Upper lobe of left lung (tissue), 6 donors: ENCODE measurements around the gene PEMT. TPM values are rescaled to one million over a fixed set of nuclear protein-coding genes. Genes with fewer than 3 reads are reported as not detected.
"Not testable (repeated sequence)": the region's sequence is repeated elsewhere in the genome, so short reads cannot be mapped to it uniquely, and the experiment has no call there.

ENCODE experiments used
- ATAC-seq, 2 donors: fragments of 200-7000 bp; cut with Tn5 transposase; one replicate each; pipeline ENCODE4 v1.9.1; 2022; ENCODE audit warnings: mild to moderate bottlenecking in 2 of 2, moderate library complexity in 2 of 2; ENCODE audit not compliant: low FRiP score in 2 of 2
- DNase-seq, 2 donors: peaks; one replicate each; pipeline ENCODE4 v3.0.0-alpha.2; 2019 to 2020
- H3K27ac ChIP-seq, 4 donors: fragments of 200-600 bp; sonication (generic); one replicate each; pipeline ENCODE4 v1.5.1; 2016 to 2019
- H3K27me3 ChIP-seq, 4 donors: fragments of 200-600 bp; sonication (generic); one replicate each; pipeline ENCODE4 v1.5.1; 2017 to 2019
- H3K36me3 ChIP-seq, 4 donors: fragments of 200-600 bp; sonication (generic); one replicate each; pipeline ENCODE4 v1.5.1; 2016 to 2019
- H3K4me1 ChIP-seq, 4 donors: fragments of 200-600 bp; sonication (generic); one replicate each; pipeline ENCODE4 v1.5.1; 2018 to 2019
- H3K4me3 ChIP-seq, 4 donors: fragments of 200-600 bp; sonication (generic); one replicate each; pipeline ENCODE4 v1.5.1; 2017 to 2019; ENCODE audit warnings: mild to moderate bottlenecking in 2 of 4, moderate library complexity in 1 of 4
- H3K9me3 ChIP-seq, 4 donors: fragments of 200-600 bp; sonication (generic); one replicate each; pipeline ENCODE4 v1.5.1; 2018 to 2019
- CTCF ChIP-seq, 6 experiments: fragments of 450-650 bp in 4 of 6; fragments of 200-600 bp in 2 of 6; sonication (generic) in 2 of 6; IDR thresholded peaks; one replicate each; pipeline ENCODE4 v1.5.1; 2016 to 2019; ENCODE audit warnings: antibody characterized with exemption in 6 of 6
- EP300 ChIP-seq, 4 donors: sonication (generic); formaldehyde crosslinking; IDR thresholded peaks; one replicate each; pipeline ENCODE4 v1.5.1; 2017; ENCODE audit warnings: antibody characterized with exemption in 4 of 4, control low read depth in 2 of 4
- POLR2A ChIP-seq, 4 donors: fragments of 450-650 bp; IDR thresholded peaks; one replicate each; pipeline ENCODE4 v1.5.1; 2016 to 2017; ENCODE audit warnings: antibody characterized with exemption in 4 of 4, mild to moderate bottlenecking in 2 of 4
- POLR2AphosphoS5 ChIP-seq, 2 donors: sonication (generic); formaldehyde crosslinking; IDR thresholded peaks; one replicate each; pipeline ENCODE4 v1.5.1; 2017; ENCODE audit warnings: antibody characterized with exemption in 2 of 2
- WGBS, 2 donors: methylation state at CpG; one replicate each; pipeline ENCODE4 v1.1.5; 2017 to 2018; 5-methylcytosine and 5-hydroxymethylcytosine counted together
- total RNA-seq, 6 donors: library from RNA; depleted of rRNA in 4 of 6; stranded (reverse); fragments of >200 nt in 4 of 6; gene quantifications; one replicate each; pipeline versions ENCODE4 v1.1.0 to v1.2.1, GENCODE V29; 2016 to 2021
- donor health status: DM: no; HTN: no; CAD: no; lungs with moderate emphysema.
- donor health status: DM: no; HTN: yes; CAD: no; lungs with severe emphysema.

The PEMT gene
- total RNA-seq, 6 donors from 2014 or later: 16.6 to 44.9 (median 32.2) TPM

GRCh38 chr17:17491031-17491471 lies 100.5 kb downstream of the PEMT start:
- TF ChIP-seq POLR2AphosphoS5 (IDR thresholded peaks at IDR 0.05) (no peak), CTCF (IDR thresholded peaks at IDR 0.05) (no peak), EP300 (IDR thresholded peaks at IDR 0.05) (no peak), POLR2A (IDR thresholded peaks at IDR 0.05) (no peak)
- H3K4me1 ChIP-seq: peaks cover 5 to 20% (median 18%) of the 10 kb centered on the region in 4 donors
- H3K36me3 ChIP-seq: peaks cover 0 to 40% (median 23%) of the 10 kb centered on the region in 4 donors
- no peaks in the 10 kb centered on the region for H3K27me3 ChIP-seq
- no peaks in the 10 kb centered on the region for H3K9me3 ChIP-seq
- ATAC-seq: no peak
- WGBS, 2 donors: 74 to 89% methylated on average over 5 to 10 of the region's 10 CpGs
- H3K4me3 ChIP-seq: no peak overlapping the region
- no peak overlapping the region for H3K27ac ChIP-seq
- DNase-seq: no peak

- ATAC-seq (no peak), DNase-seq (no peak)
- peaks cover 0 to 9% (median 0%) of the 10 kb centered on the region in 4 donors for H3K4me1 ChIP-seq
- H3K4me3 ChIP-seq: no peak overlapping the region
- WGBS, 2 donors: 44 to 49% methylated on average over 2 of the region's 2 CpGs
- H3K36me3 ChIP-seq: peaks cover 0 to 56% (median 26%) of the 10 kb centered on the region in 4 donors
- no peaks in the 10 kb centered on the region for H3K9me3 ChIP-seq
- TF ChIP-seq CTCF (IDR thresholded peaks at IDR 0.05) (no peak), EP300 (IDR thresholded peaks at IDR 0.05) (no peak), POLR2AphosphoS5 (IDR thresholded peaks at IDR 0.05) (no peak), POLR2A (IDR thresholded peaks at IDR 0.05) (no peak)
- H3K27me3 ChIP-seq: no peaks in the 10 kb centered on the region
- no peak overlapping the region for H3K27ac ChIP-seq
Observed at GRCh38 chr17:17487998-17488397, 103.5 kb downstream of the PEMT start.

GRCh38 chr17:17486416-17486815 lies 105.1 kb downstream of the PEMT start:
- Histone ChIP-seq H3K4me1 (peaks cover 0 to 16% (median 0%) of the 10 kb centered on the region in 4 donors), H3K36me3 (peaks cover 0 to 45% (median 16%) of the 10 kb centered on the region in 4 donors)
- 96 to 100% methylated on average over 1 to 20 of the region's 23 CpGs for WGBS, 2 donors
- ATAC-seq, DNase-seq, H3K27me3 ChIP-seq, H3K27ac ChIP-seq, H3K4me3 ChIP-seq, H3K9me3 ChIP-seq: not testable (repeated sequence)

GRCh38 chr17:17485420-17485819 lies 106.1 kb downstream of the PEMT start:
- H3K36me3 ChIP-seq: peaks cover 0 to 37% (median 9%) of the 10 kb centered on the region in 4 donors
- H3K27ac ChIP-seq: no peak overlapping the region
- no peak for TF ChIP-seq EP300 (IDR thresholded peaks at IDR 0.05)
- no peak for TF ChIP-seq POLR2A (IDR thresholded peaks at IDR 0.05)
- TF ChIP-seq CTCF (IDR thresholded peaks at IDR 0.05): no peak
- TF ChIP-seq POLR2AphosphoS5 (IDR thresholded peaks at IDR 0.05): no peak
- ATAC-seq: no peak
- no peak for DNase-seq
- H3K9me3 ChIP-seq: no peaks in the 10 kb centered on the region
- H3K4me3 ChIP-seq: no peak overlapping the region
- H3K27me3 ChIP-seq: no peaks in the 10 kb centered on the region
- H3K4me1 ChIP-seq: peaks cover 0 to 23% (median 3%) of the 10 kb centered on the region in 4 donors
- WGBS, 2 donors: 89 to 92% methylated on average over 6 of the region's 6 CpGs

GRCh38 chr17:17484451-17484899 lies 107.0 kb downstream of the PEMT start:
- no peaks in the 10 kb centered on the region for H3K9me3 ChIP-seq
- peaks cover 0 to 32% (median 3%) of the 10 kb centered on the region in 4 donors for H3K4me1 ChIP-seq
- H3K36me3 ChIP-seq: peaks cover 0 to 37% (median 8%) of the 10 kb centered on the region in 4 donors
- 51 to 67% methylated on average over 12 of the region's 12 CpGs for WGBS, 2 donors
- no peak for DNase-seq
- no peak for TF ChIP-seq POLR2AphosphoS5 (IDR thresholded peaks at IDR 0.05)
- TF ChIP-seq EP300 (IDR thresholded peaks at IDR 0.05): no peak
- no peak for TF ChIP-seq CTCF (IDR thresholded peaks at IDR 0.05)
- TF ChIP-seq POLR2A (IDR thresholded peaks at IDR 0.05): no peak
- no peak overlapping the region for H3K27ac ChIP-seq
- no peaks in the 10 kb centered on the region for H3K27me3 ChIP-seq
- peak in 1 of 2 donors; percentile 26 for ATAC-seq
- no peak overlapping the region for H3K4me3 ChIP-seq
